HPDE6-E6E7 (cell line): ENCODE measurements around the gene SLC19A3.
"Not testable (repeated sequence)": the region's sequence is repeated elsewhere in the genome, so short reads cannot be mapped to it uniquely, and the experiment has no call there.

Experiments used
- DNase-seq: peaks from one replicate; pipeline ENCODE4 v3.0.0; 2011; ENCODE audit warnings: missing footprints; ENCODE audit errors: extremely low spot score

The SLC19A3 gene

GRCh38 chr2:227703280-227703732 is 14.5 kb downstream of the SLC19A3 start:
- DNase-seq, result peak; percentile 68

GRCh38 chr2:227701556-227701955 is 16.3 kb downstream of the SLC19A3 start:
- no peak for DNase-seq

DNA sequence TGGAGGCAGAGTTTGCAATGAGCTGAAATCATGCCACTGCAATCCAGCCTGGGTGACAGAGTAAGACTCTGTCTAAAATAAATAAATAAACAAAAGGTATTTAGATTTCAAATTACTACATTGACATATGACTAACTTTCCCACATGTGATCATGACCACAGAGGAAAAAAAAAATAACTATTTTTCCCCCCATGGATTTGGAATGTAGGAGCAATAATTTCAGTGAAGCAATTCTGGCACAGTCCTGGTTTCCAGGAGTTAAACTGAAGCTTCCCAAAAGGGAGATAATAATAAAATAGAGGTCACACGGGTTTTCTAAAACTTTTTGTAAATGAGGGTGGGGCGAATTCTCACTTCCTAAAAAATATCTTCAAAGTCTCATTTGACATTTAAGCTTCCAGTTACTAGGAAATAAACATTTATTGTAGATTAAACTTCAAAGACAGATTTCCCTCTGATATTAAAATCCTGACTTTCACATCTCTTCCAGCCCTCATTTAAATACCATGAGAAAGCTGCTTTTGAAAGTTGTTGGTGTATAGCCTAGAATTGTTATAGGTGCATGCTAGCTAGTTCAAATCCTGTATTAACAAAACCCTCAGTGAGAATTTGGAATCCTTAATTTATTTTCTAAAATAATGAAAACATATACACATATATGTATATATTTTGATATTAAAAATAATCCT is 20.7 kb downstream of the SLC19A3 start:
- DNase-seq, result no peak

- DNase-seq, result no peak
Measured at GRCh38 chr2:227687189-227687588, 30.6 kb downstream of the SLC19A3 start.

DNA sequence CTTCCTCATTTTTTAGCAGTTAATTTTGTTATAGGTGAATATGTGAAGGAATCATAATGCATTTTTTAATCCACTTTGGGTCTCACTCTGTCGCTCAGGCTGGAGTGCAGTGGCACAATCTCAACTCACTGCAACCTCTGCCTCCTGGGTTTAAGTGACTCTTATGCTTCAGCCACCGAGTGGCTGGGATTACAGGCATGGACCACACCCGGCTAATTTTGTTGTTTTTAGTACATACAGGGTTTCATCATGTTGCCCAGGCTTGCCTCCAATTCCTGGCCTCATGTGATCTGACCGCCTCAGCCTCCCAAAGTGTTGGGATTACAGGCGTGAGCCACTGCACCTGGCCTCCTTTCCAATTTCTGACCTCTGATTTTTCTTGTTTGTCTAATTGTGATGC is 33.6 kb downstream of the SLC19A3 start:
- DNase-seq, result no peak

DNA sequence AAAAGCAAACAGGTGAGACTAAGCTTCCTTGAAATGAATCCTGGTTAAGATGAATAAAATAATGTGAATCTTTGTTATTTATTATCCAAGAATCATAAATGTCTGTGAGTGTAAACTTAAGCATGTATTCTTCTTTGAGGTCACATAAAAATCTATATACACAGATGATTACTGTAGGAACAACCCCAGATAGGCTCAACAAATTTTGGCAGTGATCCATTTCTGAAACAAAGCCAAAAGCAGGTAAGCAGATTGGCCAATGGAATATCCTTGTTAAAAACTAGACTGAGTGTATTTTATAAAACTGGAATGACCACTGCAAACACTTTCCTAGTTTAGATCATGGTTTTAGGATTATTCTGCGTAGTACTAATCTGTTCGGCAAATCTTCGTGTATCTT is 39.9 kb downstream of the SLC19A3 start:
- no peak for DNase-seq

DNA sequence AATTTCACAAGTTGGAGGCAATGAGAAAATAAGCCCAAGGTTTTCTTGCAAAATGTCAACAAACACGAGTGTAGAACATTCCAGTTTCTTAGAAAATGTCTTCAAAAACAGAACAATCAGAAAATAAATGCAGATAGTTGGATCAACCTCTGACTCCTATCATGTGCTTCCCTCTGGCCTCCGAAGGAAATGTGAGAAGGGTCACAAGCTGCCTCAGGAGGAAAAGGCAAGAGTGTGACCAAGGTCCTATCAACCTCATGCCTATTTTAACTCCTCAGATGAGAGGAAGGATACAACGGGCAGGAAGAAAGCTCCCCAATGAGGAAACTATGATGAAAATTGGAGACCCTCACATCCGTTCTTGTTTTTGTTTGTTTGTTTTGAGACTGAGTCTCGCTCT is 43.3 kb downstream of the SLC19A3 start:
- no peak for DNase-seq

GRCh38 chr2:227673620-227674019 is 44.2 kb downstream of the SLC19A3 start:
- not testable (repeated sequence) for DNase-seq

- no peak for DNase-seq
Measured at GRCh38 chr2:227671170-227671905, 46.5 kb downstream of the SLC19A3 start.

- not testable (repeated sequence) for DNase-seq
Measured at GRCh38 chr2:227666631-227667170, 51.1 kb downstream of the SLC19A3 start, which contains the start of gene SCYGR5. Gene SCYGR5 (plus strand): TSS chr2:227666804. CDS start chr2:227666804, 0 bp downstream.

- DNase-seq, result no peak
Measured at GRCh38 chr2:227665189-227665940, 52.5 kb downstream of the SLC19A3 start.

DNA sequence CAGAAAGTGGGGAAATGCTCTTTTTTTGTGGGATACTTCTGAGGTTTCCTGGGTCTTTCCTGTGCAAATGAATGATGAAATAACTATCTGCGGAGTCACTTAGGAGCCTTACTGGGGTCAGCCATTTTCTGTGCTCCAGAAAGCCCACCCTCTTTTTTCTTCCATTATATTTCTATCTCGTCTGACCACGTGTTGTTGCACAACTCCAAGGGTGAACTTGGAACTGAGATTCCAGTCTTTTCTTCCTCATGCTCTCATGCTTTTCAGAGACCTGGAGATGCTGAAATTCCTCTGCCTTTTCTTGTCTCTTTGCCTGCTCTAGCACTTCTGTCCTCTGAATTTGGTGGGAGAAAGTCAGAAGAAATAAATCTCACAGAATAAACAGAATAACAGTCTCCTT is 56.0 kb downstream of the SLC19A3 start:
- no peak for DNase-seq

DNA sequence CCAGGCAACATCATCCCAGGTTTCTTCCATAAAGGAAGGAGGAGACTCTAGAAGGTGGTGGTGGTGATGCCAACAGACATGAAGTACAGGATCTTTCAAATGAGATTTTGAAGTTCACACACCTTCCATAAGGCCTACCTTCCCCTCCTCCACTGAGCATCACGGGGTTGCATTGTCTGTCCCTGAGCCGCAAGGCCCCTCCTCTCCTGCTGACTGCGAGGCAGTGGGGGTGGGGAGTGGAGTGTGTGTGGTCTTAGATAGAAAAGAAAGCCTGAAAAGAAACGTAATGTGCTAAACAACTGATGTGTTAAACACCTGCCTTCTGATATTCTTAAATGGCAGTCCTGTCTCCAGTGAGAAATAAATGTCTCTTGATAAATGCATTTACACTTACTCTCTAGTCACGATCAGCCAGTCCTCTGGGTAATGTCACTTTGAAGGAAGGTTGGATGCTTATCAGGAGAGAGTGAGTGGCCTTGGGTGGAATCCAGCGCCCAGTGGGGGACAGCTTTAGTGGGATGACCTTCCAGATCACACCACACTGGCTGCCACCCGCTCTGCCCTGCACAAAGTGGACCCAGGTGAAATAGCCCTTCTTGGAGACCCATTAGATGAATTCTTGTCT is 56.7 kb downstream of the SLC19A3 start:
- no peak for DNase-seq

- no peak for DNase-seq
Measured at GRCh38 chr2:227657199-227657845, 60.5 kb downstream of the SLC19A3 start.

GRCh38 chr2:227655454-227655853 is 62.4 kb downstream of the SLC19A3 start:
- DNase-seq, result peak; percentile 86

- DNase-seq, result no peak
Measured at GRCh38 chr2:227654426-227654825, 63.4 kb downstream of the SLC19A3 start.

DNA sequence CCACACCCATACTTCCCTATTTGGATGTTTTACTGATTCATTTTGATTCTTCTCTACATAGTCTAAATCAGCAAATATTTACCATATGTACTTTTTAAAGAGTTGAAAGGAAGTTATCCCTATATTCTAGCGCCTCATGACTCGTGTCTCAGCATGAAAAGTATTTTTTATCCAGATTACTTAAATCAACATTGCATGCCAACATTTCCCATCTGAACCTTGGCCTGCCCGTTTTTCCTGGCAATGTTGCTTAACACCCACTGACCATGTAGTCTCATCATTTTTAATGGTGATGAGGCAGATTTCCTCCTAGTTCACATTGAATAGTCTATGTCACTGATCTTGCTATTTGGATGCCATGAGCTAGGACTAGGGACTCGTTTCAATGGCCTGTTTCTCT is 64.4 kb downstream of the SLC19A3 start:
- no peak for DNase-seq

- no peak for DNase-seq
Measured at GRCh38 chr2:227643990-227644551, 73.8 kb downstream of the SLC19A3 start.

GRCh38 chr2:227642656-227643055 is 75.2 kb downstream of the SLC19A3 start:
- no peak for DNase-seq

DNA sequence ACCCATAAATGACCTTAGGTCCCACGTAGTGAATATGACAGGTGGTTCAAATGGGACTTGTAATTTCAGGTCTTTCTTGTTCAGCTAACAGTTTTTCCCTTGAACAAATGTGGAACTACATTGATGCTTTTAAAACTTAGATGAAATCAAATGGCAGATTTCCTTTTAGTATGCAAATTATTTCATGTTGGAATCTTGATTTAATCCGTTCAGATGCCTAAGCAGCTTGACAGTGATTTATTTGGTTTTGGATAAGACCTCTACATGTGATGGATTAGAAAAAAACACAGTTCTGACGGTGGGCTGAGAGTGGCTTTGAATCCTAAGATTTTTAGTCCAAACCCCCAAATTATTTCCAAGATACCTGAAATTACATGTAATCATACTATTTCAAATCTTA is 83.6 kb downstream of the SLC19A3 start:
- no peak for DNase-seq
